ENCODE measurements around the gene PHACTR2.
A peak's percentile ranks its signal among the peaks of the same experiment; 100 is the strongest.

Gene PHACTR2

DNA sequence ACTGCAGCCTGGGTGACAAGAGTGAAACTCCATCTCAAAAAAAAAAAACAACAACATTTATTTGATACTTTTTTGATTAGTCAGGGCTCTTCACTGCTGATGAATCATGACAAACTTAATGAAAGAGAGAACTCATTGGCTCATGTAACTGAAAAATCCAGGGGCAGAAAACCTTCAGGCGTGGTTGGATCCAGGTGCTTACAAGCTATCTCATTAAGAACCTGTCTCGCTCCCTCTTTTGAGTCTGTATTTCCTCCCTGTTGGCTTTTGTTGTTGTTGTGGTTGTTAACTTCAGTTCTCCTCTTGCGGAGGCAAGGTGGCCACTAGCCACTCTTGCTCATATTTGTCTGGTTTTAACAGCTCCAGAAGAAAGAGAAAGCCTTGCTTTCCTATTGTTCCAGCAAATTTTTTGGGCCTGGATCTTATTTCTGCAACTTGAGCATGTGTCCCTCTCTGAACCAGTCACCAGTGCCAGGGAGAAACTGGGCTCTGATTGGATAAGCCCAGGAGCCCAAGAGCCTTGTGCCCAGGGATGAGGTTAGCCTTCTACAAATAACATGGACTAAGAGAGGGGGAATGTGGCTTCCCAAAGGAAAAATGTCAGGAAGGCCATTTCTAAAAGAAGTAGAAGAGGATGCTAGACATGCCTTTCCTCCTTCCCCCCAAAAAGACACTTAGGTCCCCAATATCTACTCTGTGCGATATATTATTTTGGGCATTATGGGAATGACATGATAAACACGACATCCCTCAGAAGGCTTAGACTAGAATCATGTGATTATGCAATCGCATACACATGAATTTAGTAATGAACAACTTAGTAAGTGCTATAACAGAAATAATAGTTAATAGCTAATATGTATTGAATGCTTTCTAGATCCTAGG lies 64.5 kb downstream of the PHACTR2 start:
- DNase-seq (ENCODE audit: low spot score), result peak; percentile 5

- DNase-seq (ENCODE audit: low spot score), result no peak
These were observed 65.1 kb downstream of the PHACTR2 start for GRCh38 chr6:143742955-143743255.

- DNase-seq (ENCODE audit: low spot score), result no peak
These were observed 65.8 kb downstream of the PHACTR2 start for GRCh38 chr6:143743301-143744166.

DNA sequence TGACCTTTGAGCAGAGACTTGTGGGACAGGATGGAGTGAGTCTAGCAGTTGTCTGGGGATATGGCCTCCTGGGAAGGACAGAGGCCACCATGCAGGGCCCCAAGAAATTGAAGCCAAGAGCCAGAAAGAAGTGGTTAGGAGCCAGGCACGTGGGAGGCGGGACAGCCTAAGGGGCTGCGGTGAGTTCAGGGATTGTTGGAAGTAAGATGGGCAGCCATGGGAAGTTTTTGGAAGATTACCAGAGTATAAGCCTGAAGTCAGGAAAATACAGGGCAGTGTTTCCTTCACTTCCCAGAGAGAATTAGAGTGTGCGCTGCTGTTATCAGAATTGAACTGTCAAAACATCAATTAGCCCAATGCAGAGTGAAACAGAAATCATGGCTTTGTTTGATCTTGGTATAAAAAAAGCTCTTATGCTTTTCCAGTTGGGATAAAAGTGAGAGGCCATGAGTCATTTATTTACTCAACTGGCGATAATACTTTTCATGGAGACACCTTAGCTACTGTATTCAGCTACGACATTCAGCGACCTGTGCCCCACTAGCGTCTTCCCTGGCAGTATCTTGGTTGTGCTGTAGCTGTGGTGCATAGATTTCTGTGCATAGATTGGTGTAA lies 66.9 kb downstream of the PHACTR2 start:
- DNase-seq (ENCODE audit: low spot score), result no peak

DNA sequence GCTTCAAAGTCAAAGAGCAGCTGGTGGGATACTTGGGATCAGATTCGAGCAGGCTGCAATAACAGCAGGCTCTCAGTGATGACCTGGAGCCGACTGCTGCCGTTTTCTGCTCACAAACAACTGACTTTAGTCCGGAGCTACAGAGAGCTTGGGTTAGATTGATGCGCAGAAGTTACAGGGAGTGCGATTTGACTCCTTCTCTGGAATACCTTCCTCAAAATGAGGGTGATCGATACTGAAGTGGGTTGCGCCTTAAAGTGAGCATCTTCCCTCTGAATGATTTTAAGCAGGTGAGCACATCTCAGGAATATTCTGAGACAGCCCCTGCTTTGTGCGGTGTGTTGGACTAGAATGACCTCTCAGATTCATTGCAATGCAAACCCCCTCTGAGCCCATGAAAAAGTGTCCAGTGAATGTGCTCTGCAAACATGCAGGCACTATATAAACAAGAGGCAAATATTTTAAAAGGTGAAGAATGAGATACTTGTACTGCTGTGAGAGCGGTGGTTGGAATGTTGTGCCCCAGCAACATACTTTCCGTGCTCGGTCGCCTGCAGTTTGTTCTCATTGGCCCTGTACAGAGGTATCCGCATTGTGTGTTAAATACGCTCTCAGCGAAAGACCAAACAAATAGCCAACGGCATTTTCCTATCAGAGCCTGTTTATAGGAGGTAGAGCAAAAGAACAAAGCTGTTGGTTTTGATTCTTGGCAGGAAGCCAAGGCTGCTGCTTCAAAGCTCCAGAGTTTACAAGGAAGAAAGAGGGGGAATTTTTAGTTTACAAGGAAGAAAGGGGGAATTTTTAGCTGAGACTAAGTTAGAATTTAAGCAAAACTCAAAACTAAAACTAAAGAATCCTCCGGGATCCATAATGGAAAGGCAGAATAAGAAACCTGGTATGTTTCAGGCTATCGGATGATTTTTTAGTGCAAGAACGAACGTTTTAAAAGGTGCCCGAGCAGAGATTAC lies 67.7 kb downstream of the PHACTR2 start:
- DNase-seq (ENCODE audit: low spot score), result no peak

GRCh38 chr6:143746202-143747119 lies 68.7 kb downstream of the PHACTR2 start:
- no peak for DNase-seq (ENCODE audit: low spot score)

DNA sequence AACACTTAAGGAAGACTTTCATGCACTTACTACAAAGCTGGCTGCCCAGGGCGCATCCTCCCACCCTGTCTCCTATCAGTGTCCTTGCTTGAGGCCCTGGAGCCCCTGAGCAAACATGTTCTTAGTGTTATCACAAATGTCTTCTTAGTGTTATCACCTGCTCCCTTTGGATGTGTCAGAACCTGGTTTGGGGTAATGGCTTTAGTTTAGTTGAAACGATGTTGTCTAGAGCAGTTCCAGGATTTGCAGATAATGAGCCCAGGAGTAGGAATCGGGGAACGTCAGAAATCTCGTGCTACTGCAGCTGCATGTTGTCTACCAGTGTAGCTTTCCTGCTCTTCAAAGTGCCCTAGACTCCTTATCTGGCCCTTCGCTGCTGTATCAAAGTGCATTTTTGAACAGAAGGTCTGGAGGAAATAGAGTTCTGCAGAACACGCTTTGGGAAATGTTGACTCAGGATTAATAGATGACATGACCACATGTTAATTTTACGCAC lies 69.6 kb downstream of the PHACTR2 start:
- no peak for DNase-seq (ENCODE audit: low spot score)

GRCh38 chr6:143749891-143750290 lies 72.1 kb downstream of the PHACTR2 start:
- no peak for DNase-seq (ENCODE audit: low spot score)

GRCh38 chr6:143750877-143751276 lies 73.1 kb downstream of the PHACTR2 start:
- no peak for DNase-seq (ENCODE audit: low spot score)

- no peak for DNase-seq (ENCODE audit: low spot score)
These were observed 74.7 kb downstream of the PHACTR2 start for GRCh38 chr6:143752459-143752858.

- no peak for DNase-seq (ENCODE audit: low spot score)
These were observed 75.9 kb downstream of the PHACTR2 start for GRCh38 chr6:143753678-143754077.

GRCh38 chr6:143754204-143754603 lies 76.4 kb downstream of the PHACTR2 start:
- no peak for DNase-seq (ENCODE audit: low spot score)

DNA sequence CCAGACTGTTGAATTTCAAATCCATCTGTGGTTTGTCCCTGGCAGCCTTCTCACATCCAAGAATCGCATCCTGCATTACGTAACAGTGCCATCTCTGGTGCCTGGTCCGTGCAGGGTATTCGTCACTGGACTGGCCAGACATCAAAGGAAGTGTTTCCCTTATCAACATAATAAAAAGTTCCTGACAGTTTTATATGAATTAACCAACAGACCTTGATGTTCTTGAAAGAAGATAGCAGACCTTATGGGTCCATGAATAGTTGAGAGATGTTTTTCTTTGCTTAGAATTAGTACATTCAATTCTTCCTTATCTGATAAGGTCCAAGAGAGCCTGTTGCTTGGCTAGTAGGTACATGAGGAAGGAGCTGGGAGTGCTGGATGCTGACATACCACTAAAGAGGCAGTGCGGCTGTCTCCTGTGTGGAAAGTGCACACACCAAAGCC lies 77.6 kb downstream of the PHACTR2 start:
- DNase-seq (ENCODE audit: low spot score), result no peak

- DNase-seq (ENCODE audit: low spot score), result no peak
These were observed 79.6 kb downstream of the PHACTR2 start for GRCh38 chr6:143757346-143757832.

GRCh38 chr6:143758551-143758950 lies 80.8 kb downstream of the PHACTR2 start:
- no peak for DNase-seq (ENCODE audit: low spot score)

GRCh38 chr6:143759666-143760065 lies 81.9 kb downstream of the PHACTR2 start:
- no peak for DNase-seq (ENCODE audit: low spot score)

GRCh38 chr6:143761074-143761473 lies 83.3 kb downstream of the PHACTR2 start:
- no peak for DNase-seq (ENCODE audit: low spot score)

DNA sequence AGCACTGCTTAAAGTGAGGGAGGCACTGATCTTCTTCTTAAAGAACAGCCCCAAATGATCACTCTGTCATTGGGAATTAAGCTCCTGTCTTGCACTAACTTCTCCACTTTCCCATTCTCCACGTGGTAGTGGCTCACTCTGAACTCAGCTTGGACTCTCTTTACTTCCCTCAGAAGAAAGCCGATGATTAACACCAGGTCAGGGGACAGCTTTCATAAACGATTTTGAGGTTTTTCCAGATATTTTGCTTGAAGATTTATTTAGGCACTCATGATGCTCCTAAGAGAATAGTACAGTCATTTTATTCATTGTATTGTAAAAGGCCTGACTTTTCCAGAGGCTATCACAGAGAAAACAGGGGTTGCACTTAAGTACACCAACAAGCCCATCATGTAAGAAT lies 84.4 kb downstream of the PHACTR2 start:
- no peak for DNase-seq (ENCODE audit: low spot score)

- DNase-seq (ENCODE audit: low spot score), result no peak
These were observed 87.8 kb downstream of the PHACTR2 start for GRCh38 chr6:143765422-143766184.

Data from RKO (cell line).